Adipocyte (in vitro differentiated cells): ENCODE results near the gene PFKL.
A peak's percentile ranks its signal among the peaks of the same experiment; 100 is the strongest.
"Not testable (repeated sequence)": the region's sequence is repeated elsewhere in the genome, so short reads cannot be mapped to it uniquely, and the experiment has no call there.

Experiments used
- DNase-seq: peaks from one replicate; pipeline ENCODE4 v3.0.0-alpha.2; 2015; ENCODE audit warnings: low read depth
- H3K27me3 ChIP-seq: replicated peaks from 2 replicates; pipeline ENCODE4 v1.7.0; 2013; ENCODE audit warnings: mild to moderate bottlenecking, low read length, moderate library complexity; ENCODE audit not compliant: control insufficient read depth, insufficient read depth
- H3K36me3 ChIP-seq: 2 replicates; pipeline ENCODE4 v1.7.0; 2013; ENCODE audit warnings: low read length, mild to moderate bottlenecking, moderate library complexity; ENCODE audit not compliant: control insufficient read depth, insufficient read depth, severe bottlenecking
- H3K4me1 ChIP-seq: 2 replicates; pipeline ENCODE4 v1.7.0; 2013; ENCODE audit warnings: mild to moderate bottlenecking, low read length, moderate library complexity; ENCODE audit not compliant: control insufficient read depth, insufficient read depth
- H3K4me3 ChIP-seq: 2 replicates; pipeline ENCODE4 v1.7.0; 2013; ENCODE audit warnings: mild to moderate bottlenecking, low read length, moderate library complexity
- H3K9ac ChIP-seq: 2 replicates; pipeline ENCODE4 v1.7.0; 2013; ENCODE audit warnings: mild to moderate bottlenecking, low read length, moderate library complexity
- H3K9me3 ChIP-seq: 2 replicates; pipeline ENCODE4 v1.7.0; 2013; ENCODE audit warnings: mild to moderate bottlenecking, low read length, moderate library complexity; ENCODE audit not compliant: control insufficient read depth

PFKL gene

DNA sequence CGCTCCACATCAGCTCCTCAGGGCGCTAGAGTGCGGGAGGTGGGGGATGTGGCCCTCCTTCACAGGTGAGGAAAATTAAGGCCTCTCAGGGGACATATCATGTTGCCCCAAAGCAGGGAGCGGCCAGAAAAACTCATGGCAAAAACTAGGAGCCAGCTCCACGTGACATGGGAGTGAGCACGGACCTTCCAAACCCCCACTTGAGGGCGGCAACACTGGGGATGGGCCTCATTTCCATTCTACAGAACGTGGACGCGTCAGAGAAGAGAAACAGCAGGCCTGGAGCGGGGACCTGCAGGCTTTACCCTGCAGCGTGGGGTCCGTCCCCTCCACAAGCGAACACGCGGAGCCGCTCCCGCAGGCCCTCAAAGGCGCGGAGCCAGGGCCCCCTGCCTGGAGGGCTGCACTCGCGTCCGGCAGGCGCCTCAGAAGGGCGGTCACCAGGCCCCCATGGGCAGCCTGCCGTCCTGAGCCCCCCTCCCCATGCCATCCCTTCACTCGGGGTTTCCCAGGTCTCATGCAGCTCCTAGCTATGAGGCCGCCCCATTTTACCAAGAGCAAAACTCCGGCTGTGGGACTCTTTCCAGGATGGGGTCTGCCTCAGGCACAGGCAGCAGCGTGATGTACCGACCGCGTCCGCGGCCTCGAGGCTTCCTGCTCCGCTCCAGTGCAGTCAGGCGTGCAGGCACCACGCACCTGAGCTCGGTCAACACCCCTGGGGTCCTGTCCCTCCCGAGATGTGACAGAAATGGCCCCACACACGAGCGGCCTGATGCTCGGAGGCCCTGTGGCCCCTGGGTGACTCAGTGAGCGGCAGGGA lies 33.9 kb downstream of the PFKL start:
- Histone ChIP-seq H3K36me3 (peaks cover 16% of the 10 kb centered on the region), H3K4me1 (peaks cover 15% of the 10 kb centered on the region), H3K4me3 (no peak overlapping the region), H3K9ac (no peak overlapping the region), H3K27me3 (no peaks in the 10 kb centered on the region), H3K9me3 (no peaks in the 10 kb centered on the region)
- DNase-seq: no peak

GRCh38 chr21:44334329-44335030 lies 34.6 kb downstream of the PFKL start:
- Histone ChIP-seq H3K4me1 (peaks cover 15% of the 10 kb centered on the region), H3K4me3 (no peak overlapping the region), H3K9ac (no peak overlapping the region), H3K9me3 (no peaks in the 10 kb centered on the region), H3K27me3 (no peaks in the 10 kb centered on the region), H3K36me3 (peaks cover 16% of the 10 kb centered on the region)
- DNase-seq: no peak

DNA sequence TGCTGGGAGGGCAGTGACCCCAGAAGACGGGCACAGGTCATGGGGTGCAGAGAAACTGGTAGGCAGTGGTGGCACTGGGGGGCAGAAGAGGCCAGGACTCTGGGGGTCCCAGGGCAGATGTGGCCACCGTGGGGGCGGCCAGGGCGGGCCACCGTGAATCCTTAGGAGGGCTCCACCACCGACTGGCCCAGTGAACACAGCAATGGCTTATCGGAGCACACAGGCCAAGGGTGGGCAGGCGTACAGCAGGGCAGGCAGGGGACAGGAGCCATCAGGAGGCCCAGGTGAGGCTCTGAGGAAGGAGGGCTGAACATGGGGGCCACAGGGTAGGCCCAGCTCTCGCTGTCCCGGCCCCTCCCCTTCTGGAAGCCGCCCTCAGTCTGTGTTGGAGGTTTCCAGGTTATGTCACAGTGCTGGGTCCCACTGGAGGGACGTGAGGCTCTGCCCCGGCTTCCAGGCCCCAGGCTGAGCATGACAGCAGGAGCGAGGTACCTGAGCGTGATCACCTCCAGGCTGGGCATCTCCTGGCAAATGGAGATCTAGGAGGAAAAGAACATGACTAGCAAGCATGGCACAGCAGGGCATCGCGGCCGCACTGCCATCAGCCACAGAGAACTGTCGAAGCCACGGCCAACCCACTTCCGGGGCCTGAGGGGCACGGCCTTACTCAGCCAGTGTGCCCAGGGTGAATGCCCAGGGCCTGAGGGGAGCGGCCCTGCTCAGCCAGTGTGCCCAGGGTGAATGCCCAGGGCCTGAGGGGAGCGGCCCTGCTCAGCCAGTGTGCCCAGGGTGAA lies 35.6 kb downstream of the PFKL start:
- H3K9me3 ChIP-seq: no peaks in the 10 kb centered on the region
- H3K27me3 ChIP-seq: no peaks in the 10 kb centered on the region
- peaks cover 23% of the 10 kb centered on the region for H3K4me1 ChIP-seq
- DNase-seq: no peak
- H3K36me3 ChIP-seq: peaks cover 16% of the 10 kb centered on the region
- no peak overlapping the region for H3K4me3 ChIP-seq
- H3K9ac ChIP-seq: no peak overlapping the region

- peak overlapping the region; percentile 79 for H3K4me3 ChIP-seq
- H3K4me1 ChIP-seq: peaks cover 23% of the 10 kb centered on the region
- peak overlapping the region; percentile 81 for H3K9ac ChIP-seq
- no peaks in the 10 kb centered on the region for H3K27me3 ChIP-seq
- DNase-seq: peak; percentile 42
- peaks cover 16% of the 10 kb centered on the region for H3K36me3 ChIP-seq
- no peaks in the 10 kb centered on the region for H3K9me3 ChIP-seq
These were observed 37.6 kb downstream of the PFKL start for GRCh38 chr21:44337449-44337848.

DNA sequence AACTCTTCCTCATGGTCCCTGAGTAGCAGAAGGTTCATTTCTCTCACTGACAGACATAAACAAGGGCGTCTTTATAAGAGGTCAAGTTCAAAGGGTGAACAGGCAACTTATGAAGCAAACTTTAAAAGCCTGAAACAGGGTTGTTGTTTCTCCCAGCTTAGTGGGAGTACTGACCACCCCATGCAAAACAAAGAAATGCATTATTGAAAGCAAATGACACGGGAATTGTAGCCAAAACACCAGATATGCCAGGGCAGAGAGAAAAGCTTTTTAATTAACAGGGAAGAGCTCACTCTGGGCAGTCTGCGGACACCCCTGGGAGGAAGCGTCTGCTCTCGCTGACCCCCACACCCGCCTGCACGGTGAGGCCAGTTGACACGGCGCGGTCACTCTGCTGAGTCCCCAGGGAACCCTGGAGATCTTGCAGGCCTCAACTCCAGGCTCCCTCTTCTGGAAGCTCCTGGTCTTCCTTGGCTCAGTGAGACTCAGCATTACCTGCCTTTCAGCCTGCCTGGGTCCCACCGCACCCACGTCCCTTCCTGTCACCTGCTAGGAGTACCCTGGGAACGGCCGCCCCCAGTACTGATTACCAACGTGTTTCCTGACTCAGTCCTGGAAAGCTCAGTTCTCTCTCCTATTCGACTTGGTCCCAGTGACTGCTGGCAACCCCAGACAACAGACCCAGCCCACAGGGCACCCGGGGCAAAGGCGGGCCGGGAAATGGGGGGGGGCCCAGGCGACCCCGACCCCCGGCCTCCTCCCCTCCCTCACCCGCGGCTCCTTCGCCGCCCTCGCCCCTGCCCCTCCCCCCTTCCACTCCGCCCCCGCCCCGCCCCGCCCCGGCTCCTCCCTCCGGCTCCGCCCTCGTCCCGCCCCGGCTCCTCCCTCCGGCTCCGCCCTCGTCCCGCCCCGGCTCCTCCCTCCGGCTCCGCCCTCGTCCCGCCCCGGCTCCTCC lies 38.4 kb downstream of the PFKL start:
- peak overlapping the region; percentile 81 for H3K9ac ChIP-seq
- peaks cover 23% of the 10 kb centered on the region for H3K4me1 ChIP-seq
- peak overlapping the region; percentile 79 for H3K4me3 ChIP-seq
- H3K27me3 ChIP-seq: no peaks in the 10 kb centered on the region
- peaks cover 16% of the 10 kb centered on the region for H3K36me3 ChIP-seq
- no peaks in the 10 kb centered on the region for H3K9me3 ChIP-seq
- DNase-seq: peak; percentile 66

DNA sequence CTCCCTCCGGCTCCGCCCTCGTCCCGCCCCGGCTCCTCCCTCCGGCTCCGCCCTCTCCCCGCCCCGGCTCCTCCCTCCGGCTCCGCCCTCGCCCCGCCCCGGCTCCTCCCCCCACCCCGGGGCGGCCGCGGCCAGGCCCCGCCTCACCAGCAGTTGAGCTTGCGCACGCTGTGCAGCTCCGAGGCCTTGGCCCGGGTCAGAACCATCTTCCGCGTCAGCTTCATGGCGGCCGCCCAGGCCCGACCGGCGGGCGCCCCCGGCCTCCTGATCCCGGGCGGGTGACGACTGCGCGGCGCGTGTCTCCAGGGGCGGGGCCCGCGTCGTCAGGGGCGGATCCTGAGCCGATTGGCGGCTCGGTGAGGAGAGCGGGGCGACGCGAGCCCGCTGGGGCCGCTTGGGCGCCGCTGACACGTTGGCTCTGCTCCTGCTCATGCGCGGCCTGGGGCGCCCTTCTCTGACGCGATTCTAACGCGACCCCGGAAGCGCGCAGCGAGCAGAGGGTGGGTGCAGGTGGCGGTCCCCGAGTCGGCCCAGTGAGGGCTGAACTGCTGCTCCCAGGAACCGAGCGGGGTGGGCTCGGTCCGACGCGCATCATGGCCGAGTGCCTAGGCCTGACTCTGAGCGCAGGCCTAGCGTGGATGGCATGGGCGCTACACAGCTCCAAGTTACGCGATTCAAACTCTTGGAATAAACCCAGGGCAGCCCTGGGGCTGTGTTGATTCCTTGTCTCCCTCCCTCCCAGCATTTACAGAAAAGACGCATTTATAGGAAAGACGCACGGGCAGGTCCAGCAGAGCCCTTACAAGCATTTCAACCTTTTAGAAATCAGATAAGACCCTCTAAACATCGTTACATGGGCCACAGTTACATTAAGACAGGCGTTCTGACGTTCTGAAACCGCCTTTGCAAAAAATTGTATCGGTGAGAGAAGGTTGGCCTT lies 39.4 kb downstream of the PFKL start, which contains the start of gene CFAP410:
Gene CFAP410 (minus strand): TSS at position 420 of the 940 bp plus-strand sequence. CDS start 196 bp downstream, at position 224.
- DNase-seq: peak; percentile 98
- Histone ChIP-seq H3K4me1 (peaks cover 23% of the 10 kb centered on the region), H3K9ac (peak within 1 kb of the TSS; percentile 97), H3K27me3 (no peaks in the 10 kb centered on the region), H3K9me3 (no peaks in the 10 kb centered on the region), H3K36me3 (peaks cover 16% of the 10 kb centered on the region), H3K4me3 (peak within 1 kb of the TSS; percentile 98)

DNA sequence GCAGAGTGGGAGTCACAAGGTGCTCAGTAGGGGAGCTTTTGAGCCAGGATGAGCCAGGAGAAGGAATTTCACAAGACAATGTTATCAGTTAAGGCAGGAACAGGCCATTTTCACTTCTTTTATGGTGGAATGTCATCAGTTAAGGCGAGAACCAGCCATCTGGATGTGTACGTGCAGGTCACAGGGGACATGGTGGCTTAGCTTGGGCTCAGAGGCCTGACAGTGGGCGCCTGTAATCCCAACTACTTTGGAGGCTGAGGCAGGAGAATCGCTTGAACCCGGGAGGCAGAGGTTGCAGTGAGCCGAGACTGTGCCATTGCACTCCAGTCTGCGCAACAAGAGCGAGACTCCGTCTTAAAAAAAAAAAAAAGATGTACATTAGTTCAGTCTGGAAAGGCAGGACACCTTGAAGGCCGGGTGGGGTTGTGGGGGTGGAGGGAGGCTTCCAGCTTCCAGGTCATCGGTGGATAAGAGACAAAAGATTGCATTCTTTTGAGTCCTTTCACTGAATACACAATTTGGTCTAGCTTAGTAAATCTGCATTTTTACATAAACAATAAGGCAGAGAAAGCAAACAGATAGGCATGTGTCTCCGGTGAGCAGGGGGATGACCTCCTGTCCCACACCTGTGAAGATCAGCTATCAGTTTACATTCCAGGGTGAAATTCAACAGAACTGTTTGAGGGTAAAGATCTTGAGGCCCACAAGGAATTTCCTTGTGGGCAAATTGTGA lies 42.0 kb downstream of the PFKL start:
- DNase-seq, H3K9ac ChIP-seq, H3K4me3 ChIP-seq, H3K9me3 ChIP-seq, H3K36me3 ChIP-seq: not testable (repeated sequence)
- H3K27me3 ChIP-seq: peaks cover 14% of the 10 kb centered on the region
- H3K4me1 ChIP-seq: peaks cover 23% of the 10 kb centered on the region

GRCh38 chr21:44342981-44343380 lies 43.1 kb downstream of the PFKL start:
- DNase-seq: not testable (repeated sequence)

DNA sequence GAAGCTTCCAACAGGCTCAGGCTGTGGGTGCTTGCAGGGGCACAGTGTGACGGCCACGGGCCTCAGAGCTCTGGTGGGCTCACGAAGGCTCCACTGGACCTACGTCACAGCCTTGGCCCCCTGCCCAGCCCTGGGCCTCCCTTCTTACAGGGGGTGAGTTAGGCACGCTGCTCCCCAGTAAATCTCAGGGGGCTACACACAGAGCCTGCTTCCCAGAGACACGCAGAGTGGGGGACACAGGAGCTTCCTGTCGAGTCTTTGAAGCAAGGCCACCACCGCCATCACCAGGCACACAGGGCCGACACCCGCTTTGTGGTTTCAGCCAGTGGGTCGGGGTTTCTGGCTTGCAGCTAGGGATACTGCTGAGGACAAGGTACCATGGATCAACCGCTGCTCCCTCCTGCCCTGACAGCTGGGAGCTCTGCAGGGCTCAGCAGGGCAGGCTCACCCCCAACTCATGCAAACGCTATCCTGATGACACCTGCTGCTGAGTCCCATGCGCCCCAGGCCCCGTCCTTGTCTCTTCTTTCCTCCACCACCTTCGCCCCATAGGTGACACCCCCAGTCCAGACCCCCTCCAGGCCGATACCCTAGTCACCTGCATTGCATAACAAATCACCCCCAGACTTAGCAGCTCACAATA lies 44.8 kb downstream of the PFKL start:
- Histone ChIP-seq H3K9ac (no peak overlapping the region), H3K9me3 (no peaks in the 10 kb centered on the region), H3K4me1 (peaks cover 7% of the 10 kb centered on the region), H3K27me3 (peaks cover 38% of the 10 kb centered on the region), H3K36me3 (no peaks in the 10 kb centered on the region), H3K4me3 (no peak overlapping the region)
- no peak for DNase-seq

More at GRCh38 chr21:44342981-44343380, 43.1 kb downstream of the PFKL start:
- not testable (repeated sequence) for H3K9ac ChIP-seq, H3K4me3 ChIP-seq, H3K36me3 ChIP-seq, H3K9me3 ChIP-seq
- Histone ChIP-seq H3K27me3 (peaks cover 23% of the 10 kb centered on the region), H3K4me1 (peaks cover 12% of the 10 kb centered on the region)
